Measurements from ENCODE around the gene TP53.

TP53 gene

DNA sequence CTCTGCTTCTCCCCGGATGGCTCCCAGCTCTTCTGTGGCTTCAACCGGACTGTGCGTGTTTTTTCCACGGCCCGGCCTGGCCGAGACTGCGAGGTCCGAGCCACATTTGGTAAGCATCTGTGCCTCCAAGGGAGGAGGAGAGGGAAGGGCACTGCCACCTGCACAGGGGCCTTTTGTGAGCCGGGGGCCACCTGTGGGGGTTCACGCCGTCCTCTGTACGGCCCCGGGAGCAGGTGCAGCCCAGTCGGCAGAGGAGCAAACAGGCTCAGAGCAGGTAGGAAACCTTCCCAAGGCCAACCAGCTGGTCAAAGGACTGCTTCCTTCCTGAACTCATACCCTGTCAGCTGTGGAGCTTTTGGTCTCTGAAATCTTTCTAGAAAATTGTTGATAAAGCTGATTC lies 14.4 kb upstream of the TP53 start:
- TF ChIP-seq POLR2A (IDR thresholded peaks at IDR 0.05; ENCODE audit: low read length) (no peak), GATA1 (IDR thresholded peaks at IDR 0.05; ENCODE audit: low read depth, low read length) (no peak)
- no peak for DNase-seq

- DNase-seq = peak; percentile 71 to 74
- TF ChIP-seq POLR2A (IDR thresholded peaks at IDR 0.05; ENCODE audit: low read length) (no peak), GATA1 (IDR thresholded peaks at IDR 0.05; ENCODE audit: low read depth, low read length) (no peak)
Measured at GRCh38 chr17:7700510-7700909, 13.2 kb upstream of the TP53 start.

GRCh38 chr17:7697828-7698588 lies 10.7 kb upstream of the TP53 start:
- no peak for TF ChIP-seq GATA1 (IDR thresholded peaks at IDR 0.05; ENCODE audit: low read depth, low read length)
- TF ChIP-seq POLR2A (IDR thresholded peaks at IDR 0.05; ENCODE audit: low read length) = no peak
- DNase-seq = no peak

- TF ChIP-seq GATA1 (IDR thresholded peaks at IDR 0.05; ENCODE audit: low read depth, low read length) = no peak
- no peak for TF ChIP-seq POLR2A (IDR thresholded peaks at IDR 0.05; ENCODE audit: low read length)
- no peak for DNase-seq
Measured at GRCh38 chr17:7695586-7695985, 8.3 kb upstream of the TP53 start.

GRCh38 chr17:7688808-7689316 lies 1.6 kb upstream of the TP53 start:
- no peak for TF ChIP-seq GATA1 (IDR thresholded peaks at IDR 0.05; ENCODE audit: low read depth, low read length)
- no peak for TF ChIP-seq POLR2A (IDR thresholded peaks at IDR 0.05; ENCODE audit: low read length)
- no peak for DNase-seq

GRCh38 chr17:7687908-7688807 lies 868 bp upstream of the TP53 start, which contains the start of gene WRAP53:
WRAP53 (plus strand) TSS chr17:7688477; CDS start chr17:7688649, 172 bp downstream.
- peak; percentile 96 to 97 for DNase-seq
- TF ChIP-seq GATA1 (IDR thresholded peaks at IDR 0.05; ENCODE audit: low read depth, low read length) (no peak), POLR2A (IDR thresholded peaks at IDR 0.05; ENCODE audit: low read length) (no peak)

- DNase-seq = peak; percentile 96 to 97
- TF ChIP-seq POLR2A (IDR thresholded peaks at IDR 0.05; ENCODE audit: low read length) = peak; percentile 37
- no peak for TF ChIP-seq GATA1 (IDR thresholded peaks at IDR 0.05; ENCODE audit: low read depth, low read length)
Measured at GRCh38 chr17:7686222-7687071, 843 bp downstream of the TP53 start.

DNA sequence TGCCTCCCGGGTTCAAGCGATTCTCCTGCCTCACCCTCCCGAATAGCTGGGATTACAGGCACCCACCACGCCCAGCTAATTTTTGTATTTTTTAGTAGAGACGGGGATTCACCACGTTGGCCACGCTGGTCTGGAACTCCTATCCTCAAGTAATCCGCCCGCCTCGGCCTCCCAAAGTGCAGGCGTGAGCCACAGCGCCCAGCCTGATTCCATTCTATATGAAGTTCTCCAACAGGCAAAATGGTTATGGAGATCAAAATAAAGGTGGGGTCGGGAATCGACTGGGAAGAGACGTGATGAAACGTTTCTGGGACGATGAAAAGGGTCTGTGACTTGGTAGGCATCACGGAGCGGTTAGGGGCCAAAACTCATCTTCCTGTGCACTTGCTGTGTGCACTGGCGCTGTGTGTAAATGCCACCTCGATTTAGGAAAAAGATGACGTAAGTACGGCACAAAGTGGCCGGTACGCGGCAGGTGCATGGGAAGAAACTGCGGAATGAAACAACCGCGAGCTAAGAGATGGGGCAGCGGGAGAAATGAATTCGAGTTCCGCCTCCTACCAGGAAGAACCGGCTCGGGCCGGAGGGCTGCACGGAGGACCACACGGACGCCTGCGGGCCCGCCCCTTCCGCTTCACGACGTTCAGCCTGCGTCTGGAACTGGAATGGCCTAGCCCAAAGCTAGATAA lies 1.6 kb downstream of the TP53 start:
- TF ChIP-seq GATA1 (IDR thresholded peaks at IDR 0.05; ENCODE audit: low read depth, low read length) (no peak), POLR2A (IDR thresholded peaks at IDR 0.05; ENCODE audit: low read length) (peak; percentile 59)
- peak; percentile 96 to 97 for DNase-seq

- peak in 1 of 2 experiments; percentile 53 for DNase-seq
- TF ChIP-seq POLR2A (IDR thresholded peaks at IDR 0.05; ENCODE audit: low read length) = no peak
- TF ChIP-seq GATA1 (IDR thresholded peaks at IDR 0.05; ENCODE audit: low read depth, low read length) = no peak
Measured at GRCh38 chr17:7684851-7685532, 2.3 kb downstream of the TP53 start.

DNA sequence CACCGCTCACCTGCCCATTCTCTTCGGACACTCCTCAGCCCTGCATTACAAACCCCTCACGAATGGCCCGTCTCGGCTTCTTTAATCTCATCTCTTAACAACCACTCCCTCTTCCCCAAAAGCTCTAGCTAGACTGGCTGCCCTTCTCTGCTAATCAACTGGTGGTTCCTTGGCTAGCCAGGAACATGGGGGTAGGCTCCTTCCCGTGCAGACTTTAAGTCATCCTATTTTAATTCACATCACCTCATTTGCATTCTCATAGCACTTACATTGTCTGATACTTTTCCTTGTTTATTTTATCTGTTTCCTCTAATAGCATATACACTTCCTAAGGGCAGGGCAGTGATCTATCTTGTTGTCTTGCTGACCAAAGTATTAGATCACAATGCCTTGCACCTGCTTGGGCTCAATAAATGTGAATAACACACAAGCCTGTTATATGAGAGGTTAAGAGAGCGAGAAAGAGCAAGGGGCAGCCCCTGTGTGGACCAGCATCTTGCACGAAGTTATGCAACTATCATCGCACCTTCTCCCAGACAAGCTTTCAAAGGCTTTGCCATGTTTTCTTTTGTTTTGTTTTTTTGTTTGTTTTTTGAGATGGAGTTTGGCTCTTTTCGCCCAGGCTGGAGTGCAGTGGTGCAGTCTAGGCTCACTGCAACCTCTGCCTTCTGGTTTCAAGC lies 9.8 kb downstream of the TP53 start:
- DNase-seq = no peak
- no peak for TF ChIP-seq GATA1 (IDR thresholded peaks at IDR 0.05; ENCODE audit: low read depth, low read length)
- no peak for TF ChIP-seq POLR2A (IDR thresholded peaks at IDR 0.05; ENCODE audit: low read length)

DNA sequence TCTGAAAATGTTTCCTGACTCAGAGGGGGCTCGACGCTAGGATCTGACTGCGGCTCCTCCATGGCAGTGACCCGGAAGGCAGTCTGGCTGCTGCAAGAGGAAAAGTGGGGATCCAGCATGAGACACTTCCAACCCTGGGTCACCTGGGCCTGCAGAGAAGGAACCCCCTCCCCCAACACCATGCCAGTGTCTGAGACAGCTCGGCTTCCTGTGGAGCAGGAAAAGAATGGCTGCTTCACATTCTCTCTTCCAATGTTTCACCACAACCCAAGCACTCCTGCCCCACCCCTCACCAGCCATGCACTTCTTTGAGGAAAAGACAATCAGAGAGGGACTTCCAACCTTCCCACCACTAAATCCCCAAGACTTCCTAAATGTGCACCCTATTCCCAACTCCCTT lies 10.8 kb downstream of the TP53 start:
- TF ChIP-seq POLR2A (IDR thresholded peaks at IDR 0.05; ENCODE audit: low read length) (no peak), GATA1 (IDR thresholded peaks at IDR 0.05; ENCODE audit: low read depth, low read length) (no peak)
- DNase-seq = no peak

GRCh38 chr17:7674934-7675333 lies 12.4 kb downstream of the TP53 start:
- DNase-seq = no peak
- TF ChIP-seq POLR2A (IDR thresholded peaks at IDR 0.05; ENCODE audit: low read length) (no peak), GATA1 (IDR thresholded peaks at IDR 0.05; ENCODE audit: low read depth, low read length) (no peak)
